OCI-LY3 (cell line): ENCODE data around the gene LPAR2.

ENCODE experiments used
- H2AFZ ChIP-seq: fragments of 200-600, 300-600 bp; shearing (Covaris generic); 2 replicates; pipeline ENCODE4 v1.6.0; 2014; ENCODE audit warnings: antibody characterized with exemption, low read depth, low read length
- H3K27ac ChIP-seq: fragments of 200-600, 300-600 bp; sonication (generic); 2 replicates; pipeline ENCODE4 v1.5.1; 2014; ENCODE audit warnings: mild to moderate bottlenecking, low read length, moderate library complexity, mixed read lengths
- H3K27me3 ChIP-seq: fragments of 200-600, 300-600 bp; sonication (generic); 2 replicates; pipeline ENCODE4 v1.6.1; 2014; ENCODE audit warnings: low read depth, low read length, mixed read lengths
- H3K36me3 ChIP-seq: fragments of 200-600, 300-600 bp; sonication (generic); replicated peaks from 2 replicates; pipeline ENCODE3; 2014; ENCODE audit warnings: low read depth, low read length, mixed read lengths
- H3K4me1 ChIP-seq: fragments of 300-600, 200-600 bp; sonication (generic); 2 replicates; pipeline ENCODE4 v1.6.1; 2014; ENCODE audit warnings: low read length, mixed read lengths
- H3K4me2 ChIP-seq: fragments of 200-600, 300-600 bp; sonication (generic); 2 replicates; pipeline ENCODE4 v1.6.1; 2014; ENCODE audit warnings: low read length, mixed read lengths
- H3K4me3 ChIP-seq: fragments of 300-600, 200-600 bp; sonication (generic); 2 replicates; pipeline ENCODE4 v1.5.1; 2014; ENCODE audit warnings: antibody characterized with exemption, mild to moderate bottlenecking, low read length, moderate library complexity
- H3K79me2 ChIP-seq: fragments of 300-600, 200-600 bp; shearing (Covaris generic); 2 replicates; pipeline ENCODE4 v1.6.1; 2014; ENCODE audit warnings: mild to moderate bottlenecking, low read length, mixed read lengths
- H3K9ac ChIP-seq: fragments of 300-600, 200-600 bp; shearing (Covaris generic); 2 replicates; pipeline ENCODE4 v1.6.0; 2014; ENCODE audit warnings: mild to moderate bottlenecking, low read length, moderate library complexity
- H3K9me3 ChIP-seq: fragments of 200-600, 300-600 bp; shearing (Covaris generic); 2 replicates; pipeline ENCODE4 v1.6.1; 2014; ENCODE audit warnings: low read length, mixed read lengths; ENCODE audit not compliant: insufficient read depth
- H4K20me1 ChIP-seq: fragments of 200-600, 300-600 bp; sonication (generic); 2 replicates; pipeline ENCODE4 v1.6.1; 2016; ENCODE audit warnings: low read length, mixed read lengths; ENCODE audit not compliant: insufficient read depth
- EZH2phosphoT487 ChIP-seq: fragments of 200-600 bp; shearing (Covaris generic); IDR thresholded peaks from 2 replicates; pipeline ENCODE4 v1.6.1; 2018; ENCODE audit warnings: antibody characterized with exemption, mixed run types, low read depth
- TF ChIP-seq, protein P1 (sequence below): fragments of 200-600, 300-600 bp; sonication (generic); IDR thresholded peaks from 2 replicates; pipeline ENCODE4 v1.5.1; 2014; ENCODE audit warnings: antibody characterized with exemption, low read length, low read depth

The LPAR2 gene

DNA sequence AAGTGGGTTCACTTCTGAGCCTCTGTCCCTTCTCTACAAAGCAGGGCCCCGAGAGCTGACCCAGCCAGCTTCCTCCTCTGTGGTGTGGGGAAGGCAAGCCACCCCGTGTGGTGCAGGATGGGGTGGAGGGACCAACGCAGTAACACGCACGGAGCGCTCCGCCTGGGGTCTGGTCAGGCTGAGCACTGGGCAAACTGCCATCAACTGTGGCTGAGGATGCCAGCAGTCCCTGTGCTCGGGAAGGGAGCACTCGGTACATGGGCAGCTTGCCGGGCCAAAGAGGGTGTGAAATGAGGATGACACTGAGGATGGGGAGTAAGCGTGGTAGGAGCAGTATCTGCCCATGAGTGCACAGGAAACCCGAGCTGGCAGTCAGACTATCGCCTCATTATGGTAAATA lies 23.1 kb upstream of the LPAR2 start:
- Histone ChIP-seq H3K4me3 (no peak overlapping the region), H3K27me3 (no peaks in the 10 kb centered on the region), H3K27ac (no peak overlapping the region), H3K79me2 (no peaks in the 10 kb centered on the region), H3K4me2 (no peak overlapping the region), H3K9me3 (no peaks in the 10 kb centered on the region), H3K9ac (no peak overlapping the region), H4K20me1 (no peaks in the 10 kb centered on the region), H2AFZ (no peak overlapping the region), H3K36me3 (peaks cover 86% of the 10 kb centered on the region), H3K4me1 (no peaks in the 10 kb centered on the region)
- TF ChIP-seq EZH2phosphoT487: no peak
- TF ChIP-seq, protein P1, sequence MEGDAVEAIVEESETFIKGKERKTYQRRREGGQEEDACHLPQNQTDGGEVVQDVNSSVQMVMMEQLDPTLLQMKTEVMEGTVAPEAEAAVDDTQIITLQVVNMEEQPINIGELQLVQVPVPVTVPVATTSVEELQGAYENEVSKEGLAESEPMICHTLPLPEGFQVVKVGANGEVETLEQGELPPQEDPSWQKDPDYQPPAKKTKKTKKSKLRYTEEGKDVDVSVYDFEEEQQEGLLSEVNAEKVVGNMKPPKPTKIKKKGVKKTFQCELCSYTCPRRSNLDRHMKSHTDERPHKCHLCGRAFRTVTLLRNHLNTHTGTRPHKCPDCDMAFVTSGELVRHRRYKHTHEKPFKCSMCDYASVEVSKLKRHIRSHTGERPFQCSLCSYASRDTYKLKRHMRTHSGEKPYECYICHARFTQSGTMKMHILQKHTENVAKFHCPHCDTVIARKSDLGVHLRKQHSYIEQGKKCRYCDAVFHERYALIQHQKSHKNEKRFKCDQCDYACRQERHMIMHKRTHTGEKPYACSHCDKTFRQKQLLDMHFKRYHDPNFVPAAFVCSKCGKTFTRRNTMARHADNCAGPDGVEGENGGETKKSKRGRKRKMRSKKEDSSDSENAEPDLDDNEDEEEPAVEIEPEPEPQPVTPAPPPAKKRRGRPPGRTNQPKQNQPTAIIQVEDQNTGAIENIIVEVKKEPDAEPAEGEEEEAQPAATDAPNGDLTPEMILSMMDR: no peak

DNA sequence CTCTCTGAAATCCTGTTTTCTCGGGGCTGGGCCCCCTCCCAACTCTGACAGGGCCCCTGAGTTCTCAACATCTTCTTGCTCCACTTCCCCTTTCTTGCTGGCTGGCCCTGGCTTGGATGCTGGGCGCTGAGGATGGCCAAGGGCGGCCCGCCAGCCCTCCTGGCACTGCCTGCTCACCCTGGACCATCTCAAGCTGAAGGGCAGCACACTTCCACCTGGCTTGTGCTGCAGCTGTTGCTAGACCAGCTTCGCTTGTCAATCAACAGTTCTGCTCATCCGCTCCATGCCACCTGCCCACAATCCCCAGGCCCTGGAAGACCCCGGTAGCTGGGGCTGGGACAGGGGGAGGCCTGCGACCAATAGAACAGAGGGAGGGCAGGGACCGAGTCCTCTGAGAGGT lies 22.3 kb upstream of the LPAR2 start:
- Histone ChIP-seq H3K4me2 (no peak overlapping the region), H3K9ac (no peak overlapping the region), H4K20me1 (no peaks in the 10 kb centered on the region), H3K9me3 (no peaks in the 10 kb centered on the region), H2AFZ (no peak overlapping the region), H3K79me2 (no peaks in the 10 kb centered on the region), H3K4me3 (no peak overlapping the region), H3K36me3 (peaks cover 83% of the 10 kb centered on the region), H3K27ac (no peak overlapping the region), H3K4me1 (no peaks in the 10 kb centered on the region), H3K27me3 (no peaks in the 10 kb centered on the region)
- TF ChIP-seq, protein P1: no peak
- TF ChIP-seq EZH2phosphoT487: no peak

DNA sequence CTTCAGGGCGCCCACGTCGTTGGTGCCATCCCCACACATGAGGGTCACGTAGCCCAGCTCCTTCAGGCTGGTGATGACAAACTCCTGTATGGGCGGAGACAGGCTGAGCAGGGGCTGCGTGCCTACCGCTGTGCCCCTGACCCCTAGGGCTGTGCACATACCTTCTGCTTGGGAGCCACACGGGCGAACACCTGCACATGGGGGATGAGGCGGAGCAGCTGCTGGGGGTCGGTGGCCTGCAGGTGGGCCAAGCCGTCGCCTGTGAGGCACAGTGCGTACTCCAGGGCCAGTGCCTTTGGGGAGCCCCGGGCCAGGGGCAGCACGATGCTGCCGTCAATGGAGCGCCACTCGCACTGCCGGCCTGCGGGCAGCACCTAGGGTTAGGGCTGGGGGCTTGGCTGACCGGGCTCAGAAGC lies 21.6 kb upstream of the LPAR2 start:
- Histone ChIP-seq H3K4me3 (no peak overlapping the region), H3K4me1 (no peaks in the 10 kb centered on the region), H3K27me3 (no peaks in the 10 kb centered on the region), H3K4me2 (no peak overlapping the region), H3K36me3 (peaks cover 82% of the 10 kb centered on the region), H3K79me2 (no peaks in the 10 kb centered on the region), H3K9me3 (no peaks in the 10 kb centered on the region), H3K9ac (no peak overlapping the region), H4K20me1 (no peaks in the 10 kb centered on the region), H3K27ac (no peak overlapping the region), H2AFZ (no peak overlapping the region)
- no peak for TF ChIP-seq EZH2phosphoT487
- TF ChIP-seq, protein P1: no peak

DNA sequence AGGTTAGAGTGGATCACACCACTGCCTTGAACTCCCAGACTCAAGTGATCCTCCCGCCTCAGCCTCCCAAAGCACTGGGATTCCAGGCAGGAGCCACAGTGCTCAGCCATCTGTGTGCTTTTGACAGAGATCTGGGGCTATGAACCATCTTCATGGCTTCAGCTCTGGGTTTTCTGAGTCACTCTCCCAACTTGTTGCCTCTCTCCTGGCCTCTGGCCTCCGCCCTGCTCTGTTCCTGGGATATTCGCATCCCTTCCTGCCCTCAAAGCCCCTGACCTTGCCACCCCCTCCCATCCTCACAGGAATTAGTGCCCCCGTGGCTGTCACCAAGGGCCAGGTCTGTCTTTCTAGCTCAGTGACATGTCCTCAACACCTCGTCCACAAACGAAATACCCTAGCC lies 21.1 kb upstream of the LPAR2 start:
- Histone ChIP-seq H3K9me3 (no peaks in the 10 kb centered on the region), H2AFZ (no peak overlapping the region), H3K36me3 (peaks cover 80% of the 10 kb centered on the region), H3K4me2 (no peak overlapping the region), H3K27me3 (no peaks in the 10 kb centered on the region), H3K9ac (no peak overlapping the region), H3K4me1 (peaks cover 1% of the 10 kb centered on the region), H4K20me1 (no peaks in the 10 kb centered on the region), H3K27ac (no peak overlapping the region), H3K79me2 (no peaks in the 10 kb centered on the region), H3K4me3 (no peak overlapping the region)
- TF ChIP-seq, protein P1: no peak
